GM12878 (cell line): ENCODE results near the gene LCA5. TPM values are rescaled to one million over a fixed set of nuclear protein-coding genes. Genes with fewer than 3 reads are reported as not detected.

Experiments
- ATAC-seq: fragments of 200-7000 bp; cut with Tn5 transposase; 3 replicates; pipeline ENCODE4 v1.9.1; 2020; ENCODE audit warnings: mild to moderate bottlenecking, moderate library complexity
- BruUV-seq: library from RNA; stranded (reverse); fragments of 400-500 nt; replicated peaks from 2 replicates; lab custom pipeline; 2021; lab: Mats Ljungman, UMichigan
- CTCF ChIA-PET: fragments of 300-600 bp; sonication (Branson Sonifier 250); formaldehyde crosslinking; extraction: SDS; loops from one replicate; lab custom pipeline; 2021; ENCODE audit warnings: inconsistent platforms; lab: Yijun Ruan, JAX
- POLR2A ChIA-PET: fragments of 350-600 bp; formaldehyde crosslinking; extraction: SDS; loops from one replicate; lab custom pipeline; 2021; ENCODE audit warnings: inconsistent platforms; lab: Charles Lee
- RAD21 ChIA-PET: fragments of 300-600 bp; sonication (Branson Sonifier 250); formaldehyde crosslinking; loops from one replicate; lab custom pipeline; 2023; ENCODE audit warnings: antibody characterized with exemption; ENCODE audit not compliant: unreplicated experiment; lab: Charles Lee
- SMC1A ChIA-PET: fragments of 300-600 bp; sonication (Branson Sonifier 250); formaldehyde crosslinking; loops from one replicate; lab custom pipeline; 2023; ENCODE audit not compliant: unreplicated experiment, uncharacterized antibody; lab: Charles Lee
- DNase-seq: peaks from one replicate; pipeline ENCODE4 v3.0.0-alpha.2; 2011; ENCODE audit warnings: low read depth, low spot score
- FAIRE-seq: peaks from 3 replicates; lab custom pipeline; 2011; peaks lifted over from hg19 to GRCh38; lab: Jason Lieb, UNC
- H2AFZ ChIP-seq: 2 replicates; pipeline ENCODE4 v1.6.0; 2011; ENCODE audit warnings: low read depth, low read length, control low read depth; ENCODE audit not compliant: control insufficient read depth
- H3K27ac ChIP-seq: 2 replicates; pipeline ENCODE4 v1.5.1; 2011; ENCODE audit warnings: control low read depth; ENCODE audit not compliant: control insufficient read depth, insufficient read depth
- H3K27me3 ChIP-seq, 2 experiments: replicated peaks in 1 of 2; 2 replicates each; pipeline versions ENCODE4 v1.6.0 to v1.6.1; 2011; ENCODE audit warnings: low read length in 1 of 2; ENCODE audit not compliant: control insufficient read depth in 2 of 2, insufficient read depth in 2 of 2
- H3K36me3 ChIP-seq, 2 experiments: 2 replicates each; pipeline ENCODE4 v1.5.1; 2011; ENCODE audit warnings: low read length in 1 of 2; ENCODE audit not compliant: control insufficient read depth in 2 of 2, insufficient read depth in 2 of 2
- H3K4me1 ChIP-seq: 2 replicates; pipeline ENCODE4 v1.6.1; 2011; ENCODE audit warnings: mild to moderate bottlenecking, low read length, moderate library complexity, mixed read lengths; ENCODE audit not compliant: control insufficient read depth, insufficient read depth
- H3K4me2 ChIP-seq: 2 replicates; pipeline ENCODE4 v1.6.0; 2011; ENCODE audit warnings: control low read depth; ENCODE audit not compliant: control insufficient read depth, insufficient read depth
- H3K4me3 ChIP-seq: fragments of 200-600 bp; sonication (generic); 2 replicates; pipeline ENCODE4 v1.5.1; 2016
- H3K79me2 ChIP-seq: 2 replicates; pipeline ENCODE4 v1.6.0; 2011; ENCODE audit warnings: low read length; ENCODE audit not compliant: control insufficient read depth, insufficient read depth
- H3K9ac ChIP-seq: 2 replicates; pipeline ENCODE4 v1.8.0; 2011; ENCODE audit warnings: low read length, control low read depth, mixed read lengths; ENCODE audit not compliant: control insufficient read depth, insufficient read depth
- H3K9me3 ChIP-seq: replicated peaks from 3 replicates; pipeline ENCODE4 v1.5.1; 2011; ENCODE audit warnings: mild to moderate bottlenecking, low read length; ENCODE audit not compliant: control insufficient read depth, insufficient read depth
- H4K20me1 ChIP-seq: 2 replicates; pipeline ENCODE4 v1.6.0; 2011; ENCODE audit not compliant: control insufficient read depth, insufficient read depth
- BMI1 ChIP-seq: fragments of 450-650 bp; IDR thresholded peaks from 2 replicates; pipeline ENCODE4 v1.6.1; 2016; ENCODE audit warnings: mild to moderate bottlenecking, moderate library complexity, borderline replicate concordance
- CBX3 ChIP-seq: fragments of 200-600 bp; sonication (generic); IDR thresholded peaks from 2 replicates; pipeline ENCODE4 v1.6.1; 2016; ENCODE audit warnings: low read depth, borderline replicate concordance
- DPF2 ChIP-seq: fragments of 450-650 bp; IDR thresholded peaks from 2 replicates; pipeline ENCODE4 v1.6.1; 2017; ENCODE audit warnings: mild to moderate bottlenecking
- MLLT1 ChIP-seq: fragments of 450-650 bp; IDR thresholded peaks from 2 replicates; pipeline ENCODE4 v1.6.1; 2016; ENCODE audit warnings: mild to moderate bottlenecking
- MTA3 ChIP-seq: IDR thresholded peaks from 2 replicates; pipeline ENCODE4 v1.6.1; 2012; ENCODE audit warnings: low read length, inconsistent platforms, borderline replicate concordance
- MYB ChIP-seq: fragments of 150-350 bp; IDR thresholded peaks from 2 replicates; pipeline ENCODE4 v1.6.1; 2014; ENCODE audit warnings: mild to moderate bottlenecking, low read depth, low read length, borderline replicate concordance
- MYC ChIP-seq: IDR thresholded peaks from 2 replicates; pipeline ENCODE4 v1.6.1; 2011; ENCODE audit warnings: mild to moderate bottlenecking, low read length, moderate library complexity, inconsistent platforms; ENCODE audit not compliant: insufficient read depth, insufficient replicate concordance, insufficient read length, severe bottlenecking
- PAX5 ChIP-seq: IDR thresholded peaks from 2 replicates; pipeline ENCODE4 v1.6.1; 2011; ENCODE audit warnings: low read depth, low read length, borderline replicate concordance
- PKNOX1 ChIP-seq: fragments of 450-650 bp; IDR thresholded peaks from 2 replicates; pipeline ENCODE4 v1.6.1; 2016; ENCODE audit warnings: mild to moderate bottlenecking
- RBBP5 ChIP-seq: fragments of 200-600 bp; sonication (generic); conservative IDR thresholded peaks from 2 replicates; pipeline ENCODE4 v1.6.1; 2016
- SRF ChIP-seq, 2 experiments: IDR thresholded peaks; 2 replicates each; pipeline ENCODE4 v1.6.1; 2011; ENCODE audit warnings: low read depth in 2 of 2, low read length in 2 of 2, mild to moderate bottlenecking in 1 of 2, moderate library complexity in 1 of 2
- SUZ12 ChIP-seq: fragments of 200-600 bp; sonication (generic); IDR thresholded peaks from one replicate; pipeline ENCODE4 v1.6.1; 2018; ENCODE audit warnings: antibody characterized with exemption, mild to moderate bottlenecking; ENCODE audit not compliant: unreplicated experiment
- USF1 ChIP-seq: IDR thresholded peaks from 2 replicates; pipeline ENCODE4 v1.6.1; 2011; ENCODE audit warnings: borderline replicate concordance, low read depth, mild to moderate bottlenecking, moderate library complexity, mixed read lengths, low read length; ENCODE audit not compliant: insufficient read depth; ENCODE audit errors: extremely low read length
- ZNF217 ChIP-seq: fragments of 450-650 bp; IDR thresholded peaks from 2 replicates; pipeline ENCODE4 v1.6.1; 2017; ENCODE audit warnings: antibody characterized with exemption, mild to moderate bottlenecking
- WGBS: methylation state at CpG from one replicate; pipeline ENCODE4 v1.1.6; 2016; ENCODE audit warnings: low lambda C conversion rate; ENCODE audit not compliant: insufficient replicate concordance, insufficient coverage; ENCODE audit errors: missing lambda C conversion rate; 5-methylcytosine and 5-hydroxymethylcytosine counted together
- in situ Hi-C: fragments of 300-500 bp; cut with MboI; formaldehyde crosslinking; loops from 9 replicates; pipeline ENCODE4 v1.14.3; 2018; ENCODE audit warnings: mixed read lengths
- intact Hi-C: fragments of 100-400 bp; cut with micrococcal nuclease; formaldehyde crosslinking; loops from one replicate; pipeline ENCODE4 v1.14.2; 2022; ENCODE audit not compliant: unreplicated experiment
- polyA plus RNA-seq, 11 experiments: library from polyadenylated mRNA; depleted of rRNA in 4 of 11; unstranded in 6 of 11; stranded (reverse) in 5 of 11; fragments of >200 nt; fragmentation: Nextera tagmentation in 4 of 11; fragmentation: Illumina TruSeq in 1 of 11; extraction: Ambion mirVana in 4 of 11; extraction: Trizol in 1 of 11; gene quantifications; 1 replicate in 1 of 11; 2 replicates in 10 of 11; pipeline versions ENCODE4 v1.2.1 to v1.2.3, GENCODE V29; 2011 to 2016; ENCODE audit warnings: inconsistent platforms in 2 of 11, missing spikeins in 2 of 11, low read depth in 1 of 11
- total RNA-seq, 4 experiments: library from RNA; depleted of rRNA in 3 of 4; stranded (reverse); fragments of >200 nt in 3 of 4; fragmentation: Illumina TruSeq in 1 of 4; extraction: Trizol in 1 of 4; gene quantifications; 2 replicates each; pipeline versions ENCODE4 v1.2.1 to v1.2.3, GENCODE V29; 2013 to 2021
- TF ChIP-seq, protein P1 (sequence below): fragments of 450-650 bp; IDR thresholded peaks from 2 replicates; pipeline ENCODE4 v1.6.1; 2014; ENCODE audit warnings: mild to moderate bottlenecking
- TF ChIP-seq, protein P2 (sequence below): fragments of 450-650 bp; IDR thresholded peaks from 2 replicates; pipeline ENCODE4 v1.6.1; 2017; ENCODE audit warnings: mild to moderate bottlenecking

Gene LCA5
- total and polyA plus RNA-seq, 10 of the 15 experiments (the other 5 are each of a cell fraction or from before 2014, with no cell fraction given): 0.13 to 0.45 (median 0.27) TPM

GRCh38 chr6:79495246-79495645, 42.0 kb downstream of the LCA5 start (continued):
- TF ChIP-seq SRF (IDR thresholded peaks at IDR 0.05; ENCODE audit: low read depth in 2 of 2, low read length in 2 of 2) (no peak), MYB (no peak), USF1 (no peak), ZNF217 (no peak), CBX3 (no peak), PKNOX1 (no peak), MTA3 (no peak), MYC (no peak), SUZ12 (no peak)
- TF ChIP-seq, protein P1, sequence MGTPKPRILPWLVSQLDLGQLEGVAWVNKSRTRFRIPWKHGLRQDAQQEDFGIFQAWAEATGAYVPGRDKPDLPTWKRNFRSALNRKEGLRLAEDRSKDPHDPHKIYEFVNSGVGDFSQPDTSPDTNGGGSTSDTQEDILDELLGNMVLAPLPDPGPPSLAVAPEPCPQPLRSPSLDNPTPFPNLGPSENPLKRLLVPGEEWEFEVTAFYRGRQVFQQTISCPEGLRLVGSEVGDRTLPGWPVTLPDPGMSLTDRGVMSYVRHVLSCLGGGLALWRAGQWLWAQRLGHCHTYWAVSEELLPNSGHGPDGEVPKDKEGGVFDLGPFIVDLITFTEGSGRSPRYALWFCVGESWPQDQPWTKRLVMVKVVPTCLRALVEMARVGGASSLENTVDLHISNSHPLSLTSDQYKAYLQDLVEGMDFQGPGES: no peak

DNA sequence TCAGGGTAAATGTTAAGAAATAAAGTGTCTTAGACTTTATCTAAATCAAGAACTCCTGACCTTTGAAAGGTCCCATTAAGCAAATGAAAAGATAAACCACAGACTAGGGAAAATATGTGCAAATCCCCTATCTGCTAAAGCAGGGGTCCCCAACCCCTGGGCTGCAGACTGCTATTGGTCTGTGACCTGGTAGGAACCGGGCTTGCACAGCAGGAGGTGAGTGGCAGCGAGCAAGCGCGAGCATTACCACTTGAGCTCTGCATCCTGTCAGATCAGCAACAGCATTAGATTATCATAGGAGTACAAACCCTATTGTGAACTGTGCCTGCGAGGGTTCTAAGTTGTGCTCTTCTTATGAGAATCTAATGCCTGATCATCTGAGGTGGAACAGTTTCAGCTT, 42.4 kb downstream of the LCA5 start:
- in situ Hi-C loops: no loop called here
- Histone ChIP-seq H3K4me3 (no peak overlapping the region), H3K27ac (no peak overlapping the region), H3K9me3 (no peaks in the 10 kb centered on the region), H3K9ac (no peak overlapping the region), H4K20me1 (no peaks in the 10 kb centered on the region), H3K79me2 (no peaks in the 10 kb centered on the region), H3K36me3 (no peaks in the 10 kb centered on the region), H3K27me3 (no peaks in the 10 kb centered on the region), H2AFZ (no peak overlapping the region), H3K4me2 (no peak overlapping the region), H3K4me1 (no peaks in the 10 kb centered on the region)
- 79% methylated on average over 5 of the region's 5 CpGs for WGBS
- RAD21 ChIA-PET: no interaction called here
- DNase-seq (no peak), FAIRE-seq (no peak), ATAC-seq (no peak)
- no TSS peak for BruUV-seq
- CTCF ChIA-PET: interaction anchor here (1.3 kb wide), 1 partner anchor 12 kb away, joined by 3 read pairs; no protein-coding TSS in a partner anchor
- intact Hi-C loops: no loop called here
- POLR2A ChIA-PET: no interaction called here
- SMC1A ChIA-PET: no interaction called here
- TF ChIP-seq MLLT1 (no peak), DPF2 (no peak), PAX5 (no peak), BMI1 (no peak), RBBP5 (no peak)
- TF ChIP-seq, protein P2, sequence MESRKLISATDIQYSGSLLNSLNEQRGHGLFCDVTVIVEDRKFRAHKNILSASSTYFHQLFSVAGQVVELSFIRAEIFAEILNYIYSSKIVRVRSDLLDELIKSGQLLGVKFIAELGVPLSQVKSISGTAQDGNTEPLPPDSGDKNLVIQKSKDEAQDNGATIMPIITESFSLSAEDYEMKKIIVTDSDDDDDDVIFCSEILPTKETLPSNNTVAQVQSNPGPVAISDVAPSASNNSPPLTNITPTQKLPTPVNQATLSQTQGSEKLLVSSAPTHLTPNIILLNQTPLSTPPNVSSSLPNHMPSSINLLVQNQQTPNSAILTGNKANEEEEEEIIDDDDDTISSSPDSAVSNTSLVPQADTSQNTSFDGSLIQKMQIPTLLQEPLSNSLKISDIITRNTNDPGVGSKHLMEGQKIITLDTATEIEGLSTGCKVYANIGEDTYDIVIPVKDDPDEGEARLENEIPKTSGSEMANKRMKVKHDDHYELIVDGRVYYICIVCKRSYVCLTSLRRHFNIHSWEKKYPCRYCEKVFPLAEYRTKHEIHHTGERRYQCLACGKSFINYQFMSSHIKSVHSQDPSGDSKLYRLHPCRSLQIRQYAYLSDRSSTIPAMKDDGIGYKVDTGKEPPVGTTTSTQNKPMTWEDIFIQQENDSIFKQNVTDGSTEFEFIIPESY: no peak
- TF ChIP-seq, protein P1: no peak
